ENCODE data around the gene ERICH6B.

Gene ERICH6B

GRCh38 chr13:45541806-45542205, 73.7 kb downstream of the ERICH6B start:
- 87% methylated on average over 11 of the region's 11 CpGs for WGBS
- H3K27ac ChIP-seq (ENCODE audit: low read depth, low read length), result no peak overlapping the region

GRCh38 chr13:45540864-45541263, 74.7 kb downstream of the ERICH6B start:
- Histone ChIP-seq H3K36me3 (ENCODE audit: insufficient read depth, low read length) (peaks cover 9% of the 10 kb centered on the region), H3K27me3 (ENCODE audit: insufficient read depth, low read length) (no peaks in the 10 kb centered on the region; the same call in 1 of the 2 replicates)
- 94% methylated on average over 10 of the region's 10 CpGs for WGBS

More at GRCh38 chr13:45541806-45542205, 73.7 kb downstream of the ERICH6B start:
- Histone ChIP-seq H3K4me3 (ENCODE audit: low read length) (no peak overlapping the region), H3K4me1 (ENCODE audit: insufficient read depth, low read length) (no peaks in the 10 kb centered on the region), H3K9me3 (ENCODE audit: insufficient read depth, low read depth, low read length) (no peaks in the 10 kb centered on the region), H3K27me3 (ENCODE audit: insufficient read depth, low read length) (no peaks in the 10 kb centered on the region; the same call in 1 of the 2 replicates), H3K36me3 (ENCODE audit: insufficient read depth, low read length) (no peaks in the 10 kb centered on the region), H3K9ac (ENCODE audit: low read depth, low read length) (no peak overlapping the region)

GRCh38 chr13:45540195-45540594, 75.3 kb downstream of the ERICH6B start:
- Histone ChIP-seq H3K27me3 (ENCODE audit: insufficient read depth, low read length) (no peaks in the 10 kb centered on the region; the same call in 1 of the 2 replicates), H3K4me3 (ENCODE audit: low read length) (no peak overlapping the region), H3K4me1 (ENCODE audit: insufficient read depth, low read length) (no peaks in the 10 kb centered on the region), H3K36me3 (ENCODE audit: insufficient read depth, low read length) (peaks cover 15% of the 10 kb centered on the region), H3K9ac (ENCODE audit: low read depth, low read length) (no peak overlapping the region), H3K9me3 (ENCODE audit: insufficient read depth, low read depth, low read length) (no peaks in the 10 kb centered on the region), H3K27ac (ENCODE audit: low read depth, low read length) (no peak overlapping the region)
- WGBS, result 95% methylated on average over 6 of the region's 6 CpGs

More at GRCh38 chr13:45540864-45541263, 74.7 kb downstream of the ERICH6B start:
- Histone ChIP-seq H3K4me1 (ENCODE audit: insufficient read depth, low read length) (no peaks in the 10 kb centered on the region), H3K9me3 (ENCODE audit: insufficient read depth, low read depth, low read length) (no peaks in the 10 kb centered on the region), H3K4me3 (ENCODE audit: low read length) (no peak overlapping the region), H3K27ac (ENCODE audit: low read depth, low read length) (no peak overlapping the region), H3K9ac (ENCODE audit: low read depth, low read length) (no peak overlapping the region)

GRCh38 chr13:45538382-45538781, 77.2 kb downstream of the ERICH6B start:
- Histone ChIP-seq H3K4me1 (ENCODE audit: insufficient read depth, low read length) (no peaks in the 10 kb centered on the region), H3K36me3 (ENCODE audit: insufficient read depth, low read length) (peaks cover 32% of the 10 kb centered on the region), H3K9ac (ENCODE audit: low read depth, low read length) (no peak overlapping the region), H3K4me3 (ENCODE audit: low read length) (no peak overlapping the region), H3K27me3 (ENCODE audit: insufficient read depth, low read length) (no peaks in the 10 kb centered on the region; the same call in 1 of the 2 replicates), H3K9me3 (ENCODE audit: insufficient read depth, low read depth, low read length) (no peaks in the 10 kb centered on the region), H3K27ac (ENCODE audit: low read depth, low read length) (no peak overlapping the region)
- WGBS, result 89% methylated on average over 2 of the region's 2 CpGs

- H3K27ac ChIP-seq (ENCODE audit: low read depth, low read length), result no peak overlapping the region
- no peaks in the 10 kb centered on the region for H3K4me1 ChIP-seq (ENCODE audit: insufficient read depth, low read length)
- no peaks in the 10 kb centered on the region for H3K27me3 ChIP-seq (ENCODE audit: insufficient read depth, low read length)
- H3K36me3 ChIP-seq (ENCODE audit: insufficient read depth, low read length), result peaks cover 38% of the 10 kb centered on the region
- H3K9ac ChIP-seq (ENCODE audit: low read depth, low read length), result no peak overlapping the region
- 81% methylated on average over 1 of the region's 1 CpG for WGBS
- no peaks in the 10 kb centered on the region for H3K9me3 ChIP-seq (ENCODE audit: insufficient read depth, low read depth, low read length)
- no peak overlapping the region for H3K4me3 ChIP-seq (ENCODE audit: low read length)
These were observed 78.0 kb downstream of the ERICH6B start for GRCh38 chr13:45537516-45537915.

- Histone ChIP-seq H3K9ac (ENCODE audit: low read depth, low read length) (no peak overlapping the region), H3K9me3 (ENCODE audit: insufficient read depth, low read depth, low read length) (no peaks in the 10 kb centered on the region), H3K4me3 (ENCODE audit: low read length) (no peak overlapping the region), H3K27me3 (ENCODE audit: insufficient read depth, low read length) (no peaks in the 10 kb centered on the region), H3K27ac (ENCODE audit: low read depth, low read length) (no peak overlapping the region), H3K4me1 (ENCODE audit: insufficient read depth, low read length) (no peaks in the 10 kb centered on the region), H3K36me3 (ENCODE audit: insufficient read depth, low read length) (peaks cover 48% of the 10 kb centered on the region)
- WGBS, result 85% methylated on average over 2 of the region's 2 CpGs
These were observed 79.3 kb downstream of the ERICH6B start for GRCh38 chr13:45536224-45536623.

GRCh38 chr13:45534604-45535003, 80.9 kb downstream of the ERICH6B start:
- H3K4me3 ChIP-seq (ENCODE audit: low read length), result no peak overlapping the region
- 95% methylated on average over 9 of the region's 9 CpGs for WGBS
- no peaks in the 10 kb centered on the region for H3K4me1 ChIP-seq (ENCODE audit: insufficient read depth, low read length)
- H3K27me3 ChIP-seq (ENCODE audit: insufficient read depth, low read length), result no peaks in the 10 kb centered on the region
- no peak overlapping the region for H3K27ac ChIP-seq (ENCODE audit: low read depth, low read length)
- no peaks in the 10 kb centered on the region for H3K9me3 ChIP-seq (ENCODE audit: insufficient read depth, low read depth, low read length)
- H3K36me3 ChIP-seq (ENCODE audit: insufficient read depth, low read length), result peaks cover 63% of the 10 kb centered on the region
- H3K9ac ChIP-seq (ENCODE audit: low read depth, low read length), result no peak overlapping the region

- Histone ChIP-seq H3K36me3 (ENCODE audit: insufficient read depth, low read length) (peaks cover 73% of the 10 kb centered on the region), H3K4me3 (ENCODE audit: low read length) (no peak overlapping the region), H3K4me1 (ENCODE audit: insufficient read depth, low read length) (peaks cover 13% of the 10 kb centered on the region; the same call in 1 of the 2 replicates), H3K9me3 (ENCODE audit: insufficient read depth, low read depth, low read length) (no peaks in the 10 kb centered on the region), H3K27me3 (ENCODE audit: insufficient read depth, low read length) (no peaks in the 10 kb centered on the region), H3K9ac (ENCODE audit: low read depth, low read length) (no peak overlapping the region), H3K27ac (ENCODE audit: low read depth, low read length) (no peak overlapping the region)
- 92% methylated on average over 2 of the region's 3 CpGs for WGBS
These were observed 85.8 kb downstream of the ERICH6B start for GRCh38 chr13:45529758-45530157.

GRCh38 chr13:45527699-45528462, 87.7 kb downstream of the ERICH6B start:
- Histone ChIP-seq H3K27me3 (ENCODE audit: insufficient read depth, low read length) (no peaks in the 10 kb centered on the region), H3K4me1 (ENCODE audit: insufficient read depth, low read length) (peaks cover 17% of the 10 kb centered on the region; the same call in 1 of the 2 replicates), H3K4me3 (ENCODE audit: low read length) (no peak overlapping the region), H3K9me3 (ENCODE audit: insufficient read depth, low read depth, low read length) (no peaks in the 10 kb centered on the region), H3K27ac (ENCODE audit: low read depth, low read length) (peak overlapping the region; percentile 62), H3K9ac (ENCODE audit: low read depth, low read length) (no peak overlapping the region), H3K36me3 (ENCODE audit: insufficient read depth, low read length) (peaks cover 70% of the 10 kb centered on the region)
- WGBS, result 90% methylated on average over 6 of the region's 6 CpGs

GRCh38 chr13:45522571-45522970, 93.0 kb downstream of the ERICH6B start:
- peaks cover 16% of the 10 kb centered on the region; the same call in 1 of the 2 replicates for H3K4me1 ChIP-seq (ENCODE audit: insufficient read depth, low read length)
- H3K36me3 ChIP-seq (ENCODE audit: insufficient read depth, low read length), result peaks cover 70% of the 10 kb centered on the region
- no peaks in the 10 kb centered on the region for H3K9me3 ChIP-seq (ENCODE audit: insufficient read depth, low read depth, low read length)
- H3K9ac ChIP-seq (ENCODE audit: low read depth, low read length), result no peak overlapping the region
- no peak overlapping the region for H3K27ac ChIP-seq (ENCODE audit: low read depth, low read length)
- H3K27me3 ChIP-seq (ENCODE audit: insufficient read depth, low read length), result no peaks in the 10 kb centered on the region
- no peak overlapping the region for H3K4me3 ChIP-seq (ENCODE audit: low read length)
- 95% methylated on average over 2 of the region's 2 CpGs for WGBS

GRCh38 chr13:45521297-45521696, 94.2 kb downstream of the ERICH6B start:
- Histone ChIP-seq H3K9ac (ENCODE audit: low read depth, low read length) (no peak overlapping the region), H3K9me3 (ENCODE audit: insufficient read depth, low read depth, low read length) (no peaks in the 10 kb centered on the region), H3K27ac (ENCODE audit: low read depth, low read length) (no peak overlapping the region), H3K27me3 (ENCODE audit: insufficient read depth, low read length) (no peaks in the 10 kb centered on the region), H3K36me3 (ENCODE audit: insufficient read depth, low read length) (peaks cover 76% of the 10 kb centered on the region), H3K4me3 (ENCODE audit: low read length) (no peak overlapping the region), H3K4me1 (ENCODE audit: insufficient read depth, low read length) (peaks cover 5% of the 10 kb centered on the region; the same call in 1 of the 2 replicates)
- 88% methylated on average over 4 of the region's 4 CpGs for WGBS
